GM12864 (cell line): ENCODE data around the gene GHRL.

Experiments used
- DNase-seq: peaks from one replicate; pipeline ENCODE4 v3.0.0-alpha.2; 2011; ENCODE audit warnings: low read depth
- H3K4me3 ChIP-seq: 2 replicates; pipeline ENCODE4 v1.5.1; 2011; ENCODE audit warnings: mild to moderate bottlenecking, low read depth, low read length, control low read depth
- TF ChIP-seq, protein P1 (sequence below): IDR thresholded peaks from 2 replicates; pipeline ENCODE4 v1.5.1; 2011; ENCODE audit warnings: low read depth, mild to moderate bottlenecking, moderate library complexity, low read length, control low read depth, inconsistent platforms; ENCODE audit errors: missing control alignments

GHRL gene

DNA sequence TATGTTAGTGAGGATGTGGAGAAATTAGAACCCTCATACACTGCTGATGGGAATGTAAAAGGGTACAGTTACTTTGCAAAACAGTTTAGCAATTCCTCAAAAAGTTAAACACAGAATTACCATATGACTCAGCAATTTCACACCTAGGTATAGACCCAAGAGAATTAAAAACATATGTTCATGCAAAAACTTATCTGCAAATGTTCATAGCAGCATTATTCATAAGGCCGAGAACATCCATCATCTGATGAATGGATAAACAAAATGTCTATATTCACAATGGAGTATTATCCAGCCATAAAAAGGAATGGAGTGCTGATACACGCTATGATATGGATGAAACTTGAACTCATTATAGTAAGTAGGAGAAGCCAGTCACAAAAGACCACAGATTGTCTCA is 17.8 kb upstream of the GHRL start:
- DNase-seq, result no peak
- TF ChIP-seq, protein P1, sequence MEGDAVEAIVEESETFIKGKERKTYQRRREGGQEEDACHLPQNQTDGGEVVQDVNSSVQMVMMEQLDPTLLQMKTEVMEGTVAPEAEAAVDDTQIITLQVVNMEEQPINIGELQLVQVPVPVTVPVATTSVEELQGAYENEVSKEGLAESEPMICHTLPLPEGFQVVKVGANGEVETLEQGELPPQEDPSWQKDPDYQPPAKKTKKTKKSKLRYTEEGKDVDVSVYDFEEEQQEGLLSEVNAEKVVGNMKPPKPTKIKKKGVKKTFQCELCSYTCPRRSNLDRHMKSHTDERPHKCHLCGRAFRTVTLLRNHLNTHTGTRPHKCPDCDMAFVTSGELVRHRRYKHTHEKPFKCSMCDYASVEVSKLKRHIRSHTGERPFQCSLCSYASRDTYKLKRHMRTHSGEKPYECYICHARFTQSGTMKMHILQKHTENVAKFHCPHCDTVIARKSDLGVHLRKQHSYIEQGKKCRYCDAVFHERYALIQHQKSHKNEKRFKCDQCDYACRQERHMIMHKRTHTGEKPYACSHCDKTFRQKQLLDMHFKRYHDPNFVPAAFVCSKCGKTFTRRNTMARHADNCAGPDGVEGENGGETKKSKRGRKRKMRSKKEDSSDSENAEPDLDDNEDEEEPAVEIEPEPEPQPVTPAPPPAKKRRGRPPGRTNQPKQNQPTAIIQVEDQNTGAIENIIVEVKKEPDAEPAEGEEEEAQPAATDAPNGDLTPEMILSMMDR, result no peak
- no peak overlapping the region for H3K4me3 ChIP-seq

DNA sequence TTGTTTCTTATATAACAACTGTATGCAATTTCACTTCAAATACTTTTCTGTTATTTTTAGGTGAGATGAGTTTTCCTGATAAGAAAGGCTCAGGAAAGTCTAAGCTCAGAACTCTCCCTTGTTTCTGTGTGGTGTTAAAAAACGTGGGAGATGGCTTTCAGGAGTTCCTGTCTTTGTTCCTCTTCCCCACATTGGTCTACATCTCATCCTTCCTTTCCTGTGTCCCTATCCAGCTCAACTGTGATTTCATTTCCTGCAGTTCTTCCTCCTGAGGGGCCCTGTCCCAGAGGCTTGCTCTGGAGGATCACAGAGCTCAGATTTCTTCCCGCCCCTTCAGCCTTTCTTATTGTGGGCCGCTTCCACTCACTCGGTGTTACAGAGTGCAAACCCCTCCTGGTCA is 17.0 kb upstream of the GHRL start:
- TF ChIP-seq, protein P1, result no peak
- DNase-seq, result no peak
- no peak overlapping the region for H3K4me3 ChIP-seq

DNA sequence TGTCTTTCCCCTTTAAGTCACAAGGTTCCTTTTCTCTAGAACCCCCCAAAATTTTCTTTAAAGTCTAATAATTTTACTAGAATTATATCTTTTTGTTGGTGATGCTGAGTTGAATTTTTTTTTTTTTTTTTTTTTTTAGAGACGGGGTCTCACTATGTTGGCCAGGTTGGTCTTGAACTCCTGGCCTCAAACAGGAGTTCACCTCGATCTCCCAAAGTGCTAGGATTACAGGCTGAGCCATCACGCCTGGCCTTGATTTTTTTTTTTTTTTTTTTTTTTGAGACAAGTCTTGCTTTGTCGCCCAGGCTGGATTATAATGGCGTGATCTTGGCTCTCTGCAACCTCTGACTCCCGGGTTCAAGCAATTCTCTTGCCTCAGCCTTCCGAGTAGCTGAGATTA is 15.9 kb upstream of the GHRL start:
- no peak for DNase-seq
- no peak overlapping the region for H3K4me3 ChIP-seq
- TF ChIP-seq, protein P1, result no peak

DNA sequence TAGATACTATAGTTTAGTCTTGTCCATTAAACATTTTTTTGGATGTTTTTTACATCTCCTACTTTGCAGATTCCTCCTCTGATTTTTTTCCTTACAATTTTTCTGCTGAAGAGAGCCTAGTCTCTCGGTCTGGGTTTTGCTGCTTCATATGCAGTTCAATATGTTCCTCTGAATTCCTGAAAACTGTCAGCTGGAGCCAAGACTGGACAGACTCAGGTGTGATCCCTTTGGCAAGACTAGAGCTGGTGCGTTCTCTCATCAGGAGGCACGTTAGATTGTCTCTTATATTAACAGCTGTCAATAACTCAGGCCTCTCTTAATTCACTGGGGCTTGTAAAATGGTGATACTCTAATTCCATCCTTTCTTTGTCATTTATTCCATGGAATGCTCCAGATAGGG is 13.4 kb upstream of the GHRL start:
- TF ChIP-seq, protein P1, result no peak
- H3K4me3 ChIP-seq, result no peak overlapping the region
- DNase-seq, result no peak

DNA sequence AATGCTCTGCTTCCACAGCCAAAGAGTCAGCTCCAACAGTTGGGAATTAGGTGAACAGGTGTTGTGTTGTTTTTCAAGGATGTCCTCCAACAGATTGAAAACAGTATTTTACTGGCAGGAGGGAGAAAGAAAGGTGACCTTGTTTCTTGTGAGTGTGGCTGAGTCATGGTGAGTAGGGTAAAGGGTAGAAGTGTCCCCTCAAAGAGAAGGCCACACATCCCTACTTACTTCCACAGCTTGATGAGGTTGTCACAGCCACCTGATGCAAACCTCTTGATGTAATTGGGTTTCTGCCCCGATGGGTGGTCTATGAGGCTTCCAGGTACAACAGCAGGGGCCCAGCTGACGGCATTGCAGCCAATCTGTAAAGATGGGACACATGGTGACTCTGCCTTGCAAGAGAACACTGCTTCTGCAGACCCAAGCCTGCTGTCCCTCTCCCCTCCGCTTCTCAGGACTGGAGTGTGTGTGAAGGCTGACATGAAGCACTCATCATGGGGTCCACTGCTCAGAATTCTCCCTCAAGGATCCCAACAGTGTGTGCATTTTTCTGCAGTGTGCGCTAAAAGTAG is 12.7 kb upstream of the GHRL start:
- no peak overlapping the region for H3K4me3 ChIP-seq
- DNase-seq, result no peak
- TF ChIP-seq, protein P1, result no peak

DNA sequence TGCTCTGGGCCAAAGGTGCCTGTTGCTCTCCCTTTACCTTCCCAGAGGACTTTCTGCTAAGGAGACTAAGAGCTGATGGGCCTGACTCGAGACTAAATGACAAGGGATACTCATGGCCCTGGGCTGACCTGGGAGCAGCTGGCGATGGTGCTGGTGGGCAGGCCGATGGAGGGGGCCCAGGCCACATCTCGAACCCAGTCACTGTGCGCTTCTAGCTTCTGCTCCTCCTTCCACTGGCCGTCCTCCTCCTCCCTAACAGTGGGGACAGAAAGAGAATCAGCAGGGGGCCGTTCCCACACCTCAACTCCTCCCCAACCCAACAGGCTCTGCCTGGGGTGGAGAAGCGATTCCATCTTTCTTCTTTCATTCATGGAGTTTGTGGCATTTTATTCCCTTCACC is 12.2 kb upstream of the GHRL start:
- no peak for DNase-seq
- TF ChIP-seq, protein P1, result no peak
- no peak overlapping the region for H3K4me3 ChIP-seq

DNA sequence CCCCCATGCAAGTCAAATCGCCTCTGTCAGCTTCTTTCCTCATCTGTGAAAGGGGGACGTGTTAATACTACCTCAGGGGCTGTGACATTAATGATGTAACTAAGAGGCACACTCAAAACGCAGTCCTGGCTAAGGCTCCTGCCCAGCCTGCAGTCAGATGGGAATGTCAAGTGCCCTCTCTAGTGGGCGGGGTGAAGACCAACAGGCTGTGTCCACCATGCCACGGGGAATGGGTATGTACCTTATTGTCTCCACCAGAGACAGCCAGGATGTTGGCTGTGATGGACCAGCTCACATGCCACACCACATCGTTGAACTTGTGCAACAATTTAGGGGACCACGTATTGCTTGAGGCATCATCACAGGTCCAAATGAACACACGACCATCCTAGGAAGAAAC is 11.0 kb upstream of the GHRL start:
- TF ChIP-seq, protein P1, result no peak
- no peak overlapping the region for H3K4me3 ChIP-seq
- no peak for DNase-seq
